ENCODE data around the gene HIP1R.

The HIP1R gene

DNA sequence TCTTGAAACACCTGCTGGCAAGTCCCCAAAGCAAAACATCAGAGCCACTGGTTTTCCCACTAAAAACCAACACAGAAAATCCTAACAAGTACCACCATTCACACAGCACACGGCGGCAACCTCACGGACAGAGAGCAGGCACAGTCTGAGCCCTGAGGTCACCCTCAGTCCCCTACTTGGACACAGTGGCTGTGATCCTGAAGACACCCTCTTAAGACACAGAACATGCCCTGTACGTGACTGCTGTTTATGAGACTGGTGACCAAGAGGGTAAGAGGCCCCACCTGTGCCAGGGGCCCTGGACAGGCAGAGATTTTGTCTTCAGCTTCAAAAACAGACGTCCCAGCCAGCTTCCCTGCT lies 29.6 kb downstream of the HIP1R start:
- H3K9me3 ChIP-seq (ENCODE audit: control insufficient read depth, low read length), result no peaks in the 10 kb centered on the region
- H3K4me1 ChIP-seq, result peaks cover 3% of the 10 kb centered on the region
- H3K27me3 ChIP-seq (ENCODE audit: control insufficient read depth, insufficient read depth, low read length), result no peaks in the 10 kb centered on the region
- no peaks in the 10 kb centered on the region for H3K79me2 ChIP-seq
- no peak overlapping the region for H3K9ac ChIP-seq
- H3K27ac ChIP-seq, result no peak overlapping the region
- TF ChIP-seq, protein P1, sequence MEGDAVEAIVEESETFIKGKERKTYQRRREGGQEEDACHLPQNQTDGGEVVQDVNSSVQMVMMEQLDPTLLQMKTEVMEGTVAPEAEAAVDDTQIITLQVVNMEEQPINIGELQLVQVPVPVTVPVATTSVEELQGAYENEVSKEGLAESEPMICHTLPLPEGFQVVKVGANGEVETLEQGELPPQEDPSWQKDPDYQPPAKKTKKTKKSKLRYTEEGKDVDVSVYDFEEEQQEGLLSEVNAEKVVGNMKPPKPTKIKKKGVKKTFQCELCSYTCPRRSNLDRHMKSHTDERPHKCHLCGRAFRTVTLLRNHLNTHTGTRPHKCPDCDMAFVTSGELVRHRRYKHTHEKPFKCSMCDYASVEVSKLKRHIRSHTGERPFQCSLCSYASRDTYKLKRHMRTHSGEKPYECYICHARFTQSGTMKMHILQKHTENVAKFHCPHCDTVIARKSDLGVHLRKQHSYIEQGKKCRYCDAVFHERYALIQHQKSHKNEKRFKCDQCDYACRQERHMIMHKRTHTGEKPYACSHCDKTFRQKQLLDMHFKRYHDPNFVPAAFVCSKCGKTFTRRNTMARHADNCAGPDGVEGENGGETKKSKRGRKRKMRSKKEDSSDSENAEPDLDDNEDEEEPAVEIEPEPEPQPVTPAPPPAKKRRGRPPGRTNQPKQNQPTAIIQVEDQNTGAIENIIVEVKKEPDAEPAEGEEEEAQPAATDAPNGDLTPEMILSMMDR (IDR thresholded peaks at IDR 0.05), result no peak
- no peak overlapping the region for H3K4me3 ChIP-seq (ENCODE audit: low read depth, low read length)
- no peaks in the 10 kb centered on the region for H3K36me3 ChIP-seq (ENCODE audit: control insufficient read depth, insufficient read depth, low read length)
- no peak overlapping the region for H3K4me2 ChIP-seq (ENCODE audit: low read length)
- H2AFZ ChIP-seq, result no peak overlapping the region

DNA sequence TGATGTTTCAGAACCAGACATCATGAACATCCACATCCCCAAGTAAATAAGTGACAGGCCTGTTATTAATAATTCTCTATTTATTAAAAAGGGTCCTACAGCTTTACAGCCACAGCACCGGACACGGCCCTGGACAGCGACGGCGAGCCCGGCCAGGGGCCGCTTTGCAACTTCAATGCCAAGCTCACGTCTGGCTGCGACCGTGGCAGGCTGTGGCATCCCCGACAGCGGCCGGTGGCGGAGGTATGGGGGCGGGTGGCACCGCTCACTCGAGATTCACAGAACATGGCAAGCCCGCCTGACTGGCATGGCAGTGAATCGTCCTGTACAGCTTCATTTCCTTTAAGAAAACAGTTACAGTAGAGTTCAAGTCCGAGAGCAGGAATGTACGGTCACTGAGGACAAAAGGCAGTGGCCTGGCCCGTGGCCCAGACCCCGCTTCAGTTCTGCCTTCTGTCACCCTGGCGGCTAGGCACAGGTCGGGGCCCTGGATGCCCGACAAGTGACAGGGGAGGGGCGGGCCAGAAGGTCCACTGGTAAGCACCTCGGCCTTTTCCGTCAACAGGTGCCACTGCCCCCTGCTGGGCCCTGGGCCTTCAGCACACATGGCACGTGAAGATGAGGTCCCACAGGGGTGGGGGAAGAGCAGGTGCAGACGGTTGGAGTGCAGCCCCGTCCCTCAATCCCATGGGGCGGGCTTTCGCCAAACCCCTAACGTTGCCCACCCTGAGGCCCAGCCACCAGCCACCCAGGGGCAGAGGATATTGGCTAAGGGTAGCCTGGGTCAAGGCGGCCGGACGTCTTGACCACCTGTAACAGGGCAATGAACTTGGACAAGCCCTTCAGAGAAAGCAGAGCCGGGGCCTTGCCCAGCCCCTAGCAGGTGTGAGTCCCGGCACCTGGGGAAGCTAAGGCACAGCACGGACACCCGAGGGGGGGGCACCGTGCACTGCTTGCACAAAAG lies 30.3 kb downstream of the HIP1R start:
- H2AFZ ChIP-seq, result no peak overlapping the region
- H3K27ac ChIP-seq, result no peak overlapping the region
- TF ChIP-seq, protein P1 (IDR thresholded peaks at IDR 0.05), result no peak
- H3K4me2 ChIP-seq (ENCODE audit: low read length), result no peak overlapping the region
- H3K79me2 ChIP-seq, result no peaks in the 10 kb centered on the region
- H3K27me3 ChIP-seq (ENCODE audit: control insufficient read depth, insufficient read depth, low read length), result no peaks in the 10 kb centered on the region
- H3K9ac ChIP-seq, result no peak overlapping the region
- no peak overlapping the region for H3K4me3 ChIP-seq (ENCODE audit: low read depth, low read length)
- H3K36me3 ChIP-seq (ENCODE audit: control insufficient read depth, insufficient read depth, low read length), result no peaks in the 10 kb centered on the region
- no peaks in the 10 kb centered on the region for H3K4me1 ChIP-seq
- H3K9me3 ChIP-seq (ENCODE audit: control insufficient read depth, low read length), result no peaks in the 10 kb centered on the region

DNA sequence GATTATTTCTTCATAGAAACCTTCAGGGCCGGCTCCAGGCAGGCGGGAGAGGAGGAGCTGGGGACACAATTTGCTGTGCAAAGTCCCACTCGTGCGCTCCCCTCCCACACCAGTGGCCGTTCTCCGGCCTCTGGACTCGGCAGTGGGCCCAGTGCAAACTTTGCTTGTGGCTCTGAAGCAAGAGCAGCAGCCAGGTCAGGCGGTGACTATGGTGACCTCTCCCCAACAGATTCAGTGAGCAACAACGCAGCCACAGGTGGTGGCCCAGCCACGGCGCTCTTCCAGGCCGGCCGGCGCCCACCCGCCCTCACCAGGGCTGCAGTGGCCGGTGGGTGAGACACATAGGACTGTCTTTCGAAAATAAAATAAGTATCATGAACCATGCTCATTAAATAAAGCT lies 31.1 kb downstream of the HIP1R start:
- TF ChIP-seq, protein P1 (IDR thresholded peaks at IDR 0.05), result no peak
- no peak overlapping the region for H3K9ac ChIP-seq
- H3K27me3 ChIP-seq (ENCODE audit: control insufficient read depth, insufficient read depth, low read length), result no peaks in the 10 kb centered on the region
- peaks cover 4% of the 10 kb centered on the region for H3K4me1 ChIP-seq
- no peaks in the 10 kb centered on the region for H3K36me3 ChIP-seq (ENCODE audit: control insufficient read depth, insufficient read depth, low read length)
- H3K79me2 ChIP-seq, result no peaks in the 10 kb centered on the region
- no peak overlapping the region for H3K4me2 ChIP-seq (ENCODE audit: low read length)
- no peaks in the 10 kb centered on the region for H3K9me3 ChIP-seq (ENCODE audit: control insufficient read depth, low read length)
- no peak overlapping the region for H2AFZ ChIP-seq
- H3K27ac ChIP-seq, result no peak overlapping the region
- H3K4me3 ChIP-seq (ENCODE audit: low read depth, low read length), result no peak overlapping the region

DNA sequence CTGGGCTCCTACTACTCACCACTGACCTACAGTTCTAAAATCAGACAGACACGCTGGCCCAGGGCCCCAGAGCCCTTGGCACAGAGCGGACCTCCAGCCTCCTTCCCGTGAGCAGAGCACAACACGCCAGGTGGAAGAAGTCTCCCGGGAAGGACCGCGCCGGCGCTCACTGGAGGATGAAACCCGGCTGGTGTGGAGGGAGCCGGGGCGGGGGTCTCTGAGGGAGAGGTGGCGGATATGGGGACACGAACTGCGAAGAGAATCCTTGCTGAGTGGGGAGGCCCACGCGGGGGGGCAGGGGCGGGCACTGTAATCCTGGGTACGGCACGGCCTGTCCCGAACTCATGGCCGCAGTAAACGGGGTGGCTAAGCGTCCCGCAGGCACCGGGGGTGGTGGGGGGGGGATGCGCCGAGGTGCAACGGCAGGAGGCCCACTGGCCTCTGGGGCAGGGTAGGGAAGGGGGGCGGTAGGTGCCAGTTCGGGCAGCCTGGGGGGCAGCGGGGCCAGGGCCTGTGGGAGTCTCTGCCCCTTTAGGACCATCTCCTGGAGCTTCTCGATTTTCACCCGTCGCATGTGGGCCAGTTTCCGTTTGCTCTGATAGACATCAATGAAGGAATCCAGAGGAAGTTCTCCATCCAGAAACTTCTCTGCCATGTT lies 31.8 kb downstream of the HIP1R start:
- Histone ChIP-seq H3K4me2 (ENCODE audit: low read length) (no peak overlapping the region), H2AFZ (no peak overlapping the region), H3K27ac (no peak overlapping the region), H3K4me3 (ENCODE audit: low read depth, low read length) (no peak overlapping the region), H3K9ac (no peak overlapping the region), H3K79me2 (no peaks in the 10 kb centered on the region), H3K27me3 (ENCODE audit: control insufficient read depth, insufficient read depth, low read length) (no peaks in the 10 kb centered on the region), H3K4me1 (peaks cover 6% of the 10 kb centered on the region), H3K36me3 (ENCODE audit: control insufficient read depth, insufficient read depth, low read length) (no peaks in the 10 kb centered on the region), H3K9me3 (ENCODE audit: control insufficient read depth, low read length) (no peaks in the 10 kb centered on the region)
- TF ChIP-seq, protein P1 (IDR thresholded peaks at IDR 0.05), result no peak

Measured in parathyroid adenoma (tissue), 2 donors.